Liver (tissue), 3 donors: Measurements from ENCODE around the gene PLA2G10.
"Not testable (repeated sequence)": the region's sequence is repeated elsewhere in the genome, so short reads cannot be mapped to it uniquely, and the experiment has no call there.

Experiments
- ATF3 ChIP-seq: IDR thresholded peaks from 2 replicates; pipeline ENCODE4 v1.6.1; 2016; ENCODE audit warnings: antibody characterized with exemption
- CTCF ChIP-seq: fragments of 150-350 bp; IDR thresholded peaks from 2 replicates; pipeline ENCODE4 v1.5.1; 2017; ENCODE audit warnings: improper control_type of control experiment, low read depth, low read length; ENCODE audit not compliant: missing input control
- EGR1 ChIP-seq, 2 donors: IDR thresholded peaks; 2 replicates each; pipeline ENCODE4 v1.6.1; 2016 to 2018; ENCODE audit warnings: antibody characterized with exemption in 2 of 2, low read depth in 2 of 2
- GABPA ChIP-seq, 2 donors: IDR thresholded peaks in 1 of 2; conservative IDR thresholded peaks in 1 of 2; 2 replicates each; pipeline ENCODE4 v1.6.1; 2016; ENCODE audit warnings: antibody characterized with exemption in 2 of 2, mild to moderate bottlenecking in 1 of 2, moderate library complexity in 1 of 2
- JUND ChIP-seq, 2 donors: IDR thresholded peaks; 2 replicates each; pipeline ENCODE4 v1.6.1; 2016; ENCODE audit warnings: antibody characterized with exemption in 2 of 2
- MAX ChIP-seq: IDR thresholded peaks from 2 replicates; pipeline ENCODE4 v1.6.1; 2016; ENCODE audit warnings: antibody characterized with exemption
- NR2F2 ChIP-seq: IDR thresholded peaks from 2 replicates; pipeline ENCODE4 v1.6.1; 2016; ENCODE audit warnings: antibody characterized with exemption
- RAD21 ChIP-seq, 2 donors: IDR thresholded peaks; 2 replicates each; pipeline ENCODE4 v1.6.1; 2016; ENCODE audit warnings: antibody characterized with exemption in 2 of 2, mild to moderate bottlenecking in 2 of 2
- SP1 ChIP-seq: IDR thresholded peaks from 2 replicates; pipeline ENCODE4 v1.6.1; 2018; ENCODE audit warnings: antibody characterized with exemption, mild to moderate bottlenecking
- TAF1 ChIP-seq: conservative IDR thresholded peaks from 2 replicates; pipeline ENCODE4 v1.6.1; 2016; ENCODE audit warnings: antibody characterized with exemption, mild to moderate bottlenecking
- YY1 ChIP-seq: IDR thresholded peaks from 2 replicates; pipeline ENCODE4 v1.6.1; 2016; ENCODE audit warnings: antibody characterized with exemption, mild to moderate bottlenecking
- donor health status: healthy.
- donor health status: healthy.

- TF ChIP-seq YY1; CTCF; EGR1 (IDR thresholded peaks at IDR 0.05; ENCODE audit: low read depth in 2 of 2); TAF1; RAD21 (IDR thresholded peaks at IDR 0.05); MAX; GABPA (IDR thresholded peaks at IDR 0.05 in 1 of 2, conservative IDR thresholded peaks at IDR 0.05 in 1 of 2); ATF3; NR2F2; SP1; JUND (IDR thresholded peaks at IDR 0.05): not testable (repeated sequence)
Observed at GRCh38 chr16:14680396-14680795, 13.7 kb downstream of the PLA2G10 start.
